ENCODE measurements around the gene SLC2A1.

SLC2A1 gene

DNA sequence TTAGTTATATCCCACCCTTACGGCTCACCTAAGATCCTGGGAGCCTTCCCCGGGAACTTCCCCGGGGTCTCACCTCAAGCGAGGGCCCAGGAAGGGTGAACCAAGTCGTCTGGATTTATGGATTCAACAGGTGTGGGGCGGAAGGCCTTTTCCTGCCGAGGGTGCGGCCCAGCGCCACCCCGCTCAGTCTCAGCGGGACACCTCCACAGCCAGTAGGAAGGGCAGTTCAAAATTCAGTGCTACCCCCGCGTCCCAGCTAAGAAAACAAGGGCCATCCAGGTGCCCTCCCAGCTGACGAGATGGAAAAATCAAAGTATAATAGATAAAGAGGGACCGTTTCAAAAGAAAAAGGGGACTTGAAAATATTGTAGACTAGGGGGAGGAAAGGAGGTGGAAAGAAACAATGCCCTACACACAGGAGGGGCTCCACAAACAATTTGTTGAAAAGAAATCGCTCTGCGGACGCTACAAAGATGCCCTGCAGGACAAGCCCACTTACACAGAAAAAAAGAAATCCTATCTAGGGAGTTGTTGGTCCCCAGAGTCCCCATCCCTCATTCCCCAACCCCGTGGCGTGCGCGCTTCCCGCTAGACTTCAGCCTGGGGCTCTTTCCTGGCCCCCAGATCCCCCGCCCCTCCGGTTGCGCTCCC lies 1.3 kb downstream of the SLC2A1 start (continued):
- TF ChIP-seq ZBTB44 (tag by site-specific recombination; IDR thresholded peaks at IDR 0.05) (no peak), ZNF24 (tag by site-specific recombination; IDR thresholded peaks at IDR 0.05) (no peak), ZNF488 (tag by site-specific recombination; IDR thresholded peaks at IDR 0.05) (no peak), ZNF366 (tag by site-specific recombination; conservative IDR thresholded peaks at IDR 0.05) (peak; percentile 66; the same call in 1 of the 2 replicates), ZNF19 (tag by site-specific recombination; IDR thresholded peaks at IDR 0.05; ENCODE audit: low read depth) (no peak), ZNF48 (tag by site-specific recombination; IDR thresholded peaks at IDR 0.05) (no peak), ZSCAN16 (tag by site-specific recombination; IDR thresholded peaks at IDR 0.05) (no peak), ZNF623 (tag by site-specific recombination; IDR thresholded peaks at IDR 0.05) (no peak), ZNF157 (tag by site-specific recombination; IDR thresholded peaks at IDR 0.05) (no peak), ZNF768 (tag by site-specific recombination; IDR thresholded peaks at IDR 0.05) (no peak), ZNF677 (tag by site-specific recombination; IDR thresholded peaks at IDR 0.05) (no peak), ZNF184 (tag by site-specific recombination; IDR thresholded peaks at IDR 0.05) (no peak), ZNF610 (tag by site-specific recombination; IDR thresholded peaks at IDR 0.05; ENCODE audit: borderline replicate concordance) (no peak), FEZF1 (tag by site-specific recombination; IDR thresholded peaks at IDR 0.05) (peak; percentile 62), ZNF335 (tag by site-specific recombination; conservative IDR thresholded peaks at IDR 0.05) (no peak; the same call in 1 of the 2 replicates), ZNF571 (tag by site-specific recombination; IDR thresholded peaks at IDR 0.05) (no peak), ZNF138 (tag by site-specific recombination; IDR thresholded peaks at IDR 0.05; ENCODE audit: borderline replicate concordance) (no peak), ZNF354C (tag by site-specific recombination; IDR thresholded peaks at IDR 0.05; ENCODE audit: borderline replicate concordance, low read depth) (no peak), KLF1 (tag by site-specific recombination; IDR thresholded peaks at IDR 0.05) (peak; percentile 44; the same call in 1 of the 2 replicates), ZBTB17 (tag by site-specific recombination; IDR thresholded peaks at IDR 0.05) (no peak), ZNF792 (tag by site-specific recombination; IDR thresholded peaks at IDR 0.05) (0 out of 2 replicates have a peak, but pooled peaks have one; percentile 11), ZNF174 (tag by site-specific recombination; IDR thresholded peaks at IDR 0.05) (no peak)
- TF ChIP-seq, protein P1, sequence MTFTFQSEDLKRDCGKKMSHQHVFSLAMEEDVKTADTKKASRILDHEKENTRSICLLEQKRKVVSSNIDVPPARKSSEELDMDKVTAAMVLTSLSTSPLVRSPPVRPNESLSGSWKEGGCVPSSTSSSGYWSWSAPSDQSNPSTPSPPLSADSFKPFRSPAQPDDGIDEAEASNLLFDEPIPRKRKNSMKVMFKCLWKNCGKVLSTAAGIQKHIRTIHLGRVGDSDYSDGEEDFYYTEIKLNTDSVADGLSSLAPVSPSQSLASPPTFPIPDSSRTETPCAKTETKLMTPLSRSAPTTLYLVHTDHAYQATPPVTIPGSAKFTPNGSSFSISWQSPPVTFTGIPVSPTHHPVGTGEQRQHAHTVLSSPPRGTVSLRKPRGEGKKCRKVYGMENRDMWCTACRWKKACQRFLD (tag by site-specific recombination; IDR thresholded peaks at IDR 0.05) = no peak
- TF ChIP-seq, protein P2, sequence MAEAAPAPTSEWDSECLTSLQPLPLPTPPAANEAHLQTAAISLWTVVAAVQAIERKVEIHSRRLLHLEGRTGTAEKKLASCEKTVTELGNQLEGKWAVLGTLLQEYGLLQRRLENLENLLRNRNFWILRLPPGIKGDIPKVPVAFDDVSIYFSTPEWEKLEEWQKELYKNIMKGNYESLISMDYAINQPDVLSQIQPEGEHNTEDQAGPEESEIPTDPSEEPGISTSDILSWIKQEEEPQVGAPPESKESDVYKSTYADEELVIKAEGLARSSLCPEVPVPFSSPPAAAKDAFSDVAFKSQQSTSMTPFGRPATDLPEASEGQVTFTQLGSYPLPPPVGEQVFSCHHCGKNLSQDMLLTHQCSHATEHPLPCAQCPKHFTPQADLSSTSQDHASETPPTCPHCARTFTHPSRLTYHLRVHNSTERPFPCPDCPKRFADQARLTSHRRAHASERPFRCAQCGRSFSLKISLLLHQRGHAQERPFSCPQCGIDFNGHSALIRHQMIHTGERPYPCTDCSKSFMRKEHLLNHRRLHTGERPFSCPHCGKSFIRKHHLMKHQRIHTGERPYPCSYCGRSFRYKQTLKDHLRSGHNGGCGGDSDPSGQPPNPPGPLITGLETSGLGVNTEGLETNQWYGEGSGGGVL (tag by site-specific recombination; IDR thresholded peaks at IDR 0.05) = no peak
- TF ChIP-seq, protein P3, sequence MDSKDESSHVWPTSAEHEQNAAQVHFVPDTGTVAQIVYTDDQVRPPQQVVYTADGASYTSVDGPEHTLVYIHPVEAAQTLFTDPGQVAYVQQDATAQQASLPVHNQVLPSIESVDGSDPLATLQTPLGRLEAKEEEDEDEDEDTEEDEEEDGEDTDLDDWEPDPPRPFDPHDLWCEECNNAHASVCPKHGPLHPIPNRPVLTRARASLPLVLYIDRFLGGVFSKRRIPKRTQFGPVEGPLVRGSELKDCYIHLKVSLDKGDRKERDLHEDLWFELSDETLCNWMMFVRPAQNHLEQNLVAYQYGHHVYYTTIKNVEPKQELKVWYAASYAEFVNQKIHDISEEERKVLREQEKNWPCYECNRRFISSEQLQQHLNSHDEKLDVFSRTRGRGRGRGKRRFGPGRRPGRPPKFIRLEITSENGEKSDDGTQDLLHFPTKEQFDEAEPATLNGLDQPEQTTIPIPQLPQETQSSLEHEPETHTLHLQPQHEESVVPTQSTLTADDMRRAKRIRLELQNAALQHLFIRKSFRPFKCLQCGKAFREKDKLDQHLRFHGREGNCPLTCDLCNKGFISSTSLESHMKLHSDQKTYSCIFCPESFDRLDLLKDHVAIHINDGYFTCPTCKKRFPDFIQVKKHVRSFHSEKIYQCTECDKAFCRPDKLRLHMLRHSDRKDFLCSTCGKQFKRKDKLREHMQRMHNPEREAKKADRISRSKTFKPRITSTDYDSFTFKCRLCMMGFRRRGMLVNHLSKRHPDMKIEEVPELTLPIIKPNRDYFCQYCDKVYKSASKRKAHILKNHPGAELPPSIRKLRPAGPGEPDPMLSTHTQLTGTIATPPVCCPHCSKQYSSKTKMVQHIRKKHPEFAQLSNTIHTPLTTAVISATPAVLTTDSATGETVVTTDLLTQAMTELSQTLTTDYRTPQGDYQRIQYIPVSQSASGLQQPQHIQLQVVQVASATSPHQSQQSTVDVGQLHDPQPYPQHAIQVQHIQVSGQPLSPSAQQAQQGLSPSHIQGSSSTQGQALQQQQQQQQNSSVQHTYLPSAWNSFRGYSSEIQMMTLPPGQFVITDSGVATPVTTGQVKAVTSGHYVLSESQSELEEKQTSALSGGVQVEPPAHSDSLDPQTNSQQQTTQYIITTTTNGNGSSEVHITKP (tag by site-specific recombination; IDR thresholded peaks at IDR 0.05) = peak; percentile 93
- TF ChIP-seq, protein P4, sequence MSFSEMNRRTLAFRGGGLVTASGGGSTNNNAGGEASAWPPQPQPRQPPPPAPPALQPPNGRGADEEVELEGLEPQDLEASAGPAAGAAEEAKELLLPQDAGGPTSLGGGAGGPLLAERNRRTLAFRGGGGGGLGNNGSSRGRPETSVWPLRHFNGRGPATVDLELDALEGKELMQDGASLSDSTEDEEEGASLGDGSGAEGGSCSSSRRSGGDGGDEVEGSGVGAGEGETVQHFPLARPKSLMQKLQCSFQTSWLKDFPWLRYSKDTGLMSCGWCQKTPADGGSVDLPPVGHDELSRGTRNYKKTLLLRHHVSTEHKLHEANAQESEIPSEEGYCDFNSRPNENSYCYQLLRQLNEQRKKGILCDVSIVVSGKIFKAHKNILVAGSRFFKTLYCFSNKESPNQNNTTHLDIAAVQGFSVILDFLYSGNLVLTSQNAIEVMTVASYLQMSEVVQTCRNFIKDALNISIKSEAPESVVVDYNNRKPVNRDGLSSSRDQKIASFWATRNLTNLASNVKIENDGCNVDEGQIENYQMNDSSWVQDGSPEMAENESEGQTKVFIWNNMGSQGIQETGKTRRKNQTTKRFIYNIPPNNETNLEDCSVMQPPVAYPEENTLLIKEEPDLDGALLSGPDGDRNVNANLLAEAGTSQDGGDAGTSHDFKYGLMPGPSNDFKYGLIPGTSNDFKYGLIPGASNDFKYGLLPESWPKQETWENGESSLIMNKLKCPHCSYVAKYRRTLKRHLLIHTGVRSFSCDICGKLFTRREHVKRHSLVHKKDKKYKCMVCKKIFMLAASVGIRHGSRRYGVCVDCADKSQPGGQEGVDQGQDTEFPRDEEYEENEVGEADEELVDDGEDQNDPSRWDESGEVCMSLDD (tag by site-specific recombination; IDR thresholded peaks at IDR 0.05) = no peak
